BLaER1 treated with 17β-estradiol and CSF1 and Interleukin-3, amounts not matched to agents 10 nM and 100 nM (cell line): Measurements from ENCODE around the gene HOXC11.

Experiments
- H3K27ac ChIP-seq, 11 experiments: shearing (Covaris generic); formaldehyde crosslinking; 2 replicates each; pipeline ENCODE4 v1.8.1; 2022
- H3K27me3 ChIP-seq, 11 experiments: shearing (Covaris generic); formaldehyde crosslinking; 2 replicates each; pipeline ENCODE4 v1.8.1; 2022
- H3K36me3 ChIP-seq, 11 experiments: shearing (Covaris generic); formaldehyde crosslinking; 2 replicates each; pipeline ENCODE4 v1.8.1; 2022
- H3K4me1 ChIP-seq, 10 experiments: shearing (Covaris generic); formaldehyde crosslinking; 2 replicates each; pipeline ENCODE4 v1.8.1; 2022
- H3K4me2 ChIP-seq, 11 experiments: shearing (Covaris generic); formaldehyde crosslinking; 2 replicates each; pipeline ENCODE4 v1.8.1; 2022
- H3K4me3 ChIP-seq, 10 experiments: shearing (Covaris generic); formaldehyde crosslinking; 2 replicates each; pipeline ENCODE4 v1.8.1; 2022
- H3K9ac ChIP-seq, 11 experiments: shearing (Covaris generic); formaldehyde crosslinking; 2 replicates each; pipeline ENCODE4 v1.8.1; 2022
- H3K9me3 ChIP-seq, 11 experiments: shearing (Covaris generic); formaldehyde crosslinking; replicated peaks in 1 of 11; 2 replicates each; pipeline ENCODE4 v1.8.1; 2022
- H4K20me1 ChIP-seq, 11 experiments: shearing (Covaris generic); formaldehyde crosslinking; 2 replicates each; pipeline ENCODE4 v1.8.1; 2022
- Cebpa-rat ChIP-seq, 11 experiments: shearing (Covaris generic); IDR thresholded peaks; 2 replicates each; pipeline ENCODE4 v1.8.1; 2022

Gene HOXC11

DNA sequence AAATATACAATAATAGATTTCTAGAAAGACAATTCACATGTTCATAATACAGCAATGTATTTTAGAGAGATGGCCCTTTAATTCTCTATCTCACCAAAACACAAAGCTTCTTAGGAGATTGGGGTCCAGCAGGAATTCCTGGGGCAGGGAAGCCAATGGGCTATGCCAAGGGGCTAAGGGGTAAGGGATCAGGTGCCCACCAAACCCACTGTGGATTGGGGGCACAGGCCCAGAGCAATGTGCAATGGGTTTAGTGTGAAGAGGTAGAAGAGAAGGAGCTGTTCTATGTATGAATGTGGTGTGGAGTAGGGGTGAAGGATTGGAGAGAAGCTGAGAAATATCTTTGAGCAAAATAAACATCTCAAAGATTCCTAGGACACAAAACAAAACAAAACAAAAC, 31.7 kb upstream of the HOXC11 start:
- H3K27me3 ChIP-seq = peaks cover 100% of the 10 kb centered on the region in 11 experiments
- H3K4me2 ChIP-seq = no peak overlapping the region

DNA sequence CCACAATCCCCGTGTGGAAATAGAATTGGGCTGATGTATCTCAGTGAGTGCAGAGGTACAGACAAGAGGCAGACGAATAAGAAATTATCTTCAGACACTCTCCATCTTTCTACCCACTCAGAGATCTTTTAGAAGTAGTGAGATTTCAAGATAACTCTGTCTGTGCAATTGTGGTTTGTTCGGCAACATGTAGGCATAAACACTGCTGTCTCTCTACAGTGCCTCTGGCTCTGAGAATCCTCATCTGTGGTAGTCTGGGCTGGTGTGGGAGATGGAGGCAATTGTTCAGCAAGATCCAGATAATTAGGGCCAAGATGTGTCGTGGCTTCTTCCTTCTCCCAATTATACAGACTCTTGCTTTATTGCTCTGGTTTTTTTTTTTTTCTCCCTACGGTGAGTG, 31.2 kb upstream of the HOXC11 start:
- H3K36me3 ChIP-seq = no peaks in the 10 kb centered on the region
- no peak overlapping the region for H3K4me2 ChIP-seq
- peaks cover 13 to 54% (median 37%) of the 10 kb centered on the region in 11 experiments; a peak in 20 of 22 replicates for H3K9me3 ChIP-seq
- no peaks in the 10 kb centered on the region for H3K4me1 ChIP-seq
- H3K4me3 ChIP-seq = no peak overlapping the region
- no peak overlapping the region for H3K27ac ChIP-seq
- H4K20me1 ChIP-seq = peaks cover 0 to 67% (median 24%) of the 10 kb centered on the region in 11 experiments; a peak in 13 of 22 replicates
- no peak overlapping the region for H3K9ac ChIP-seq
- H3K27me3 ChIP-seq = peaks cover 100% of the 10 kb centered on the region in 11 experiments
- TF ChIP-seq Cebpa-rat (IDR thresholded peaks at IDR 0.05) = no peak

More for the DNA sequence above, 31.7 kb upstream of the HOXC11 start:
- TF ChIP-seq Cebpa-rat (IDR thresholded peaks at IDR 0.05) = no peak
- Histone ChIP-seq H3K4me1 (no peaks in the 10 kb centered on the region), H3K4me3 (no peak overlapping the region), H4K20me1 (peaks cover 0 to 66% (median 23%) of the 10 kb centered on the region in 11 experiments; a peak in 15 of 22 replicates), H3K36me3 (no peaks in the 10 kb centered on the region), H3K27ac (no peak overlapping the region), H3K9ac (no peak overlapping the region), H3K9me3 (peaks cover 13 to 54% (median 37%) of the 10 kb centered on the region in 11 experiments; a peak in 20 of 22 replicates)

DNA sequence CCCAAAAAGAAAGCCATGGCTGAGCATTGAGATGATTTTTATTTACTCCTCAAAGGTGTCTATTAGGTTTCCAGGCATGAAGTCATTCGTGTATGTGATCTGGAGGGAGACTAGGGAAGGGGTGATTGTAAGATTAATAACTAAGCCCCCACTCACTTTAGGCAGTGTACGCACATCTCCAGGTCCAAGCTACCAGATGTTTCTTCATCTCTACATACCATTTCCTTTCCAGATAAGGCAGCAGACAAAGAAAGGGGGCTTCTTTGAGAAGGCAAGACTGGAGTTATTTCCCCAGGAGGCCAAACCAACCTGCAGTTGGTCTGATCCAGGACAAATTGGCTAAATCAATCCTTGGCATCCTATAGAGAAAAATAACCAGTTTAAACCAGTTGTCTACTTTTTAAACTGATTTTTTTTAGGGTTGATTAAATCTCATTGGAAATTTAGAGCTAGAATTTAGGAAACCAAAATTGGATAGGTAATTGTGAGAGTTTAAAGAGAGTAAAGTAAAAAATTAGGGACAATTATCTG, 30.4 kb upstream of the HOXC11 start:
- H3K4me1 ChIP-seq = no peaks in the 10 kb centered on the region
- H4K20me1 ChIP-seq = peaks cover 0 to 64% (median 21%) of the 10 kb centered on the region in 11 experiments; a peak in 12 of 22 replicates
- H3K4me3 ChIP-seq = no peak overlapping the region
- no peak overlapping the region for H3K4me2 ChIP-seq
- H3K27ac ChIP-seq = no peak overlapping the region
- peaks cover 100% of the 10 kb centered on the region in 11 experiments for H3K27me3 ChIP-seq
- no peak overlapping the region for H3K9ac ChIP-seq
- no peak for TF ChIP-seq Cebpa-rat (IDR thresholded peaks at IDR 0.05)
- no peaks in the 10 kb centered on the region for H3K36me3 ChIP-seq
- peaks cover 13 to 54% (median 37%) of the 10 kb centered on the region in 11 experiments; a peak in 20 of 22 replicates for H3K9me3 ChIP-seq

DNA sequence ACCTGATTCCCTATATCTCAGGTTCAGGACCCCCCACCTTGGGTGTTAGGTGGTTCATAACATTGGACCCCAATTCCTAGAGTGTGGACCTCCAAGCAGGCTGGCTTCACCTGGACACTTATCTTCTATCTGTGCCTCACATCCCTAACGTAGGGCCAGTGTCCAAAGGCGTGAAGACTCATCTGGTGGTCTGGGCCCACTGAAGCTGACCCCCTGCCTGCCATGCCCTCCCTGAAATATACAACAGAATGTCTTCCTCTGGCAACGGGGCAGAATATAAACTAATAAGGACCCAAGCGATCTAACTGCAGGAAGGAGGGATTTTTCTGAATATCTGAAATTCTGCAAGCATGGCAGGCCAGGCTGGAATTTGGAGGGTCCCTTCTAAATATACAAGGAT, 28.7 kb upstream of the HOXC11 start:
- Histone ChIP-seq H3K27me3 (peaks cover 100% of the 10 kb centered on the region in 11 experiments), H3K4me3 (no peak overlapping the region), H3K9ac (no peak overlapping the region), H3K4me2 (no peak overlapping the region), H3K9me3 (peaks cover 9 to 53% (median 32%) of the 10 kb centered on the region in 11 experiments; a peak in 20 of 22 replicates), H3K27ac (no peak overlapping the region), H3K4me1 (no peaks in the 10 kb centered on the region), H4K20me1 (peaks cover 0 to 64% (median 18%) of the 10 kb centered on the region in 11 experiments; a peak in 15 of 22 replicates), H3K36me3 (no peaks in the 10 kb centered on the region)
- TF ChIP-seq Cebpa-rat (IDR thresholded peaks at IDR 0.05) = no peak

DNA sequence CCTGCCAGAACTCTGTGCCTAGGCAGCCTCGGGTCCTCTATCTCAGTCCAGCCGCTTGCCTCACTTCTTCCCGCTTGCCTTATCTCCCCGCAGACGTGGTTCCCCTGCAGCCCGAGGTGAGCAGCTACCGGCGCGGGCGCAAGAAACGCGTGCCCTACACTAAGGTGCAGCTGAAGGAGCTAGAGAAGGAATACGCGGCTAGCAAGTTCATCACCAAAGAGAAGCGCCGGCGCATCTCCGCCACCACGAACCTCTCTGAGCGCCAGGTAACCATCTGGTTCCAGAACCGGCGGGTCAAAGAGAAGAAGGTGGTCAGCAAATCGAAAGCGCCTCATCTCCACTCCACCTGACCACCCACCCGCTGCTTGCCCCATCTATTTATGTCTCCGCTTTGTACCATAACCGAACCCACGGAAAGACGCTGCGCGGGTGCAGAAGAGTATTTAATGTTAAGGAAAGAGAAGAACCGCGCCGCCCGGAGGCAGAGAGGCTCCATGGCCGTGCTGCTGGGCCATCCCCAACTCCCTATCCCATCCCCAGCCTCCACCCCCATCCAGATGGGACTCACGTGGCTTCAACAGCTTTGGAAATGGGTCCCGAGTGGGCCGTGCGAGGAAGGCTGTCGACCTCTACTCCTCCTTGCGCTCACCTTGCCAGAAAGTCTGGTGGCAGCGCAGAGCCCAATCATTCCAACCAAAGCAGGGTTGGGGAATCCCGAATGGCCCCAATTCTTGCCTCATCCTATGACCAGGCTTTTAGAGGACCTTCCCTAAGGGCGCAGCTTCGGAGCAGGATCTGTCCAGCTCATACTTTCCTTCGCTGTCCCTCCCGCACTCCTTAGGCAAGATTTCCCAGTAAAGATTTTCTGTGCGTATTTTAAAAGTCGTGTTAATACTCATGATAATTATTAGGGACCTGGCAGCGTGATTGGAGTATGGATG, 27.7 kb upstream of the HOXC11 start:
- Histone ChIP-seq H4K20me1 (peaks cover 0 to 66% (median 27%) of the 10 kb centered on the region in 11 experiments; a peak in 15 of 22 replicates), H3K4me2 (no peak overlapping the region), H3K4me1 (no peaks in the 10 kb centered on the region), H3K36me3 (no peaks in the 10 kb centered on the region), H3K9ac (no peak overlapping the region), H3K9me3 (peaks cover 3 to 53% (median 31%) of the 10 kb centered on the region in 11 experiments; a peak in 20 of 22 replicates), H3K27ac (no peak overlapping the region), H3K27me3 (peaks cover 100% of the 10 kb centered on the region in 11 experiments), H3K4me3 (no peak overlapping the region)
- TF ChIP-seq Cebpa-rat (IDR thresholded peaks at IDR 0.05) = no peak

DNA sequence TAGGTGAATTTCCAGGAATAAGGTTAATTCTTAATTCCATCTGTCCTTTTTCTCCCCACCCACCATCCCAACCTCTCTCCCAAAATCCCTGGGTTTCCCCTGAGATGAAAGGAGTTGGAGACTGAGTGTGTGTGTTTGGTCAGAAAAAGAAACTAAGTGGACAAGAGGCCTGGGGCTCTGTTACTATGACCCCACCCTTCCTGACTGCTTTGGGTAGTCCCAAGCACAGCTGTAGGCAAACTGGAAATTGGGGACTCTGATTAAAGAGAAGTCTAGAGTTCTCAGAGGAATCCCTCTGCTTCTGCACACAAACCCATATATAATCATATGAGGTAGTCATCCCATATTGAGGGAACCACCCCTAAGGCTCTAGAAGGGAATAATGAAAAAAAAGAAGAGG, 25.2 kb upstream of the HOXC11 start:
- peaks cover 3 to 59% (median 25%) of the 10 kb centered on the region in 11 experiments; a peak in 19 of 22 replicates for H3K9me3 ChIP-seq
- H3K4me3 ChIP-seq = no peak overlapping the region
- TF ChIP-seq Cebpa-rat (IDR thresholded peaks at IDR 0.05) = no peak
- H3K4me1 ChIP-seq = no peaks in the 10 kb centered on the region
- H4K20me1 ChIP-seq = peaks cover 0 to 80% (median 53%) of the 10 kb centered on the region in 11 experiments; a peak in 17 of 22 replicates
- H3K9ac ChIP-seq = no peak overlapping the region
- H3K36me3 ChIP-seq = no peaks in the 10 kb centered on the region
- H3K4me2 ChIP-seq = no peak overlapping the region
- no peak overlapping the region for H3K27ac ChIP-seq
- peaks cover 100% of the 10 kb centered on the region in 11 experiments for H3K27me3 ChIP-seq

DNA sequence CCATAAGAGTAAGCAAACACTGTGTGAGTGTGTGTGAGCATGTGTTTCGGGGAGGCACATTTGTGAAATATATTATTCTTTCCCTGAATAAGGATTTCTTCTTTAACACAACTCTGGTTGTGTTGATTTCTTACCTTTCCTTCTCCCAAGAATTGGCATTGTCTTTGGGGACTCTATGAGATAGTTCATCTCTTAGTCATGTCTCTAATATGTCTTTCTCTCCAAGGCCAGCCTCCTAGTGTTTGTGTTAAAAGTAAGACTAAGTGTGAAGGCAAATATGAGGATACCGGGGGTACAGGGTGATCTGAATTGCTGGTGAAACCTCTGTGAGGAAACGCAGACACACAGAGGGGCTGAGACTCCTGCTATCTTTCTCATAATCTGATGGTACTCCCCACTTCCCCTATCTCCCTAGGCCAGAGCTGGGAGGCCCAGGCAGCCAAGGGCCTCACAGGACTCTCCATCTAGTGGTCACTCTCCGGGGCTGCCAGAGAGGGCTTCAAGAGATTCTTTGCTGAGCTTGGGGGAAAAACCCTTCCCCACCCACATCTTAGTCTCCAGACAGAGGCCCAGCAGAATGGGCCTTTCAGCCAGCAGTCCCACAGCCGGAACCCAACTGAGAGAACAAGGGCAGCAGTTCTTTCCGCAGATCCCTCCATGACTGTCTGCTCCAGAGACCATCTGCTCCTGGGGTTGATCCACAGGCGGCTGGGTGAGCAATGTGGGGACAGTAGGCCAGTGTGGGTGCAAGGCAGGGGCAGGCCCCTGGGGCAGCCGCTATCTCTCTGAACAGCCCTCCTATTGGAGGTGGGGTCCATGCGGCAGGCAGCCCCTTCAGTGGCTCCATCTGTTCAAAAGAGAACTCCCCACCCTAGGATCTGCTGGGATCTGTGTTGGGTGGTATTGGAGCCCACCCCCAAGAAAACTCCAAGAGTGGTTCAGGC, 24.0 kb upstream of the HOXC11 start:
- Histone ChIP-seq H3K27me3 (peaks cover 100% of the 10 kb centered on the region in 11 experiments), H4K20me1 (peaks cover 0 to 90% (median 62%) of the 10 kb centered on the region in 11 experiments; a peak in 17 of 22 replicates), H3K9ac (no peak overlapping the region), H3K4me2 (no peak overlapping the region), H3K4me3 (no peak overlapping the region), H3K27ac (no peak overlapping the region), H3K36me3 (no peaks in the 10 kb centered on the region), H3K4me1 (no peaks in the 10 kb centered on the region), H3K9me3 (peaks cover 3 to 60% (median 25%) of the 10 kb centered on the region in 11 experiments; a peak in 19 of 22 replicates)
- no peak for TF ChIP-seq Cebpa-rat (IDR thresholded peaks at IDR 0.05)

DNA sequence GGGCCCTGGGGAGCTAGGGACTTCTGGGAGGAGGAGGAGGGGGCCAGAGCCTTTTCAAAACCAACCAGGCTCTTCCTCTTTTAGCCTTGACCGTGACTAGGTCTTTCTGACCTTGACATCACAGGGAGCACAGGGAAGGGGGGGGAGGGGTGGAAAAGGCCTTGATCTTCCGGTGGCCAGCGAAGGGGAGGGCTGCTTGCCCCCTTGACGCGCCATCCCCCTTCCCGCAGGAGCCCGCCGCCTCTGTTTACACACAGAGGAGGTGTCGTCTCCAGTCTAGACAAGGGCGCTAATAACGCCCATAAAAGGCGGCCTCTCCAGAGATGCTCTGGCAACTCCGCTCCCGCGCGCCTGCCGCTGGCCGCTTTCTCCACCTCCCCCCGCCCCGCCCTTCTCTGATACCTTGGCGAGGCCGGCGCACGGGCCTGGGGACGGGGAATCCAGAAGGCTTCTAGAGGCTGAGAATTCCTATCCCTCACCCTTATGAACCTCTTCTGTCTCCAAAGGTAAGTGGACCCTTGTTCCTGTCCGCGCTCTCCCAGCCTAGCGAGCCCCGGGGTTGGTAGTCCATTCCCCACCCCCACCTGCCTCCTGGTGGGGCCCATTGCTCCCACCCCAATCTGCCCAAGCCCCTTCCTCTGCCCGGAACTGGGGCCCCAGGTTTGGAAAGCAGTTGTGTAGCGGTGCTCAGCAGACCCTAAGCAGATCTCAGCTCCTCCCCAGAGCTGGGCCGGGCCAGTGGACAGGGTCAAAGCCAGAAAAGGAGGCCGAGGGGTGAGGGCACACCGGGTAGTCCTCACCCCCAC, 23.1 kb upstream of the HOXC11 start:
- Histone ChIP-seq H3K4me3 (no peak overlapping the region), H3K4me2 (no peak overlapping the region), H3K9me3 (peaks cover 7 to 59% (median 25%) of the 10 kb centered on the region in 11 experiments; a peak in 20 of 22 replicates), H3K27ac (no peak overlapping the region), H3K4me1 (no peaks in the 10 kb centered on the region), H3K27me3 (peaks cover 100% of the 10 kb centered on the region in 11 experiments), H3K36me3 (no peaks in the 10 kb centered on the region), H3K9ac (no peak overlapping the region), H4K20me1 (peaks cover 0 to 87% (median 61%) of the 10 kb centered on the region in 11 experiments; a peak in 17 of 22 replicates)
- TF ChIP-seq Cebpa-rat (IDR thresholded peaks at IDR 0.05) = no peak
